H9 (cell line): ENCODE data around the gene GMPR. TPM values are rescaled to one million over a fixed set of nuclear protein-coding genes. Genes with fewer than 3 reads are reported as not detected.

Source experiments
- DNase-seq: peaks from one replicate; pipeline ENCODE4 v3.0.0-alpha.2; 2017
- H2AFZ ChIP-seq: one replicate; pipeline ENCODE4 v1.6.1; 2013; ENCODE audit warnings: mild to moderate bottlenecking, low read length, control low read depth, moderate library complexity
- H2AK5ac ChIP-seq: 2 replicates; pipeline ENCODE4 v1.6.1; 2013; ENCODE audit warnings: low read length, control low read depth, mixed read lengths; ENCODE audit not compliant: insufficient read length
- H2BK120ac ChIP-seq: one replicate; pipeline ENCODE4 v1.6.1; 2013; ENCODE audit warnings: low read depth, mild to moderate bottlenecking, low read length, control low read depth, inconsistent platforms; ENCODE audit not compliant: poor library complexity, severe bottlenecking
- H2BK12ac ChIP-seq: 2 replicates; pipeline ENCODE4 v1.6.1; 2013; ENCODE audit warnings: low read length, control low read depth, mixed read lengths, low read depth; ENCODE audit not compliant: insufficient read length
- H2BK15ac ChIP-seq: 2 replicates; pipeline ENCODE4 v1.6.1; 2013; ENCODE audit warnings: low read depth, low read length, control low read depth
- H2BK20ac ChIP-seq: one replicate; pipeline ENCODE4 v1.6.1; 2013; ENCODE audit warnings: low read depth, mild to moderate bottlenecking, low read length, control low read depth, inconsistent platforms; ENCODE audit not compliant: poor library complexity, severe bottlenecking
- H2BK5ac ChIP-seq: 2 replicates; pipeline ENCODE4 v1.6.1; 2013; ENCODE audit warnings: low read length, control low read depth, mixed read lengths; ENCODE audit not compliant: insufficient read length
- H3K14ac ChIP-seq: 2 replicates; pipeline ENCODE4 v1.6.1; 2013; ENCODE audit warnings: low read length, control low read depth; ENCODE audit not compliant: insufficient read depth
- H3K18ac ChIP-seq: 2 replicates; pipeline ENCODE4 v1.6.1; 2013; ENCODE audit warnings: low read depth, mild to moderate bottlenecking, mixed read lengths, low read length, control low read depth; ENCODE audit not compliant: insufficient read length
- H3K23ac ChIP-seq: 2 replicates; pipeline ENCODE4 v1.6.1; 2013; ENCODE audit warnings: low read length, control low read depth, mixed read lengths, low read depth; ENCODE audit not compliant: insufficient read length
- H3K23me2 ChIP-seq: 2 replicates; pipeline ENCODE4 v1.6.1; 2013; ENCODE audit warnings: low read depth, mild to moderate bottlenecking, mixed read lengths, low read length, control low read depth; ENCODE audit not compliant: insufficient read length, poor library complexity, severe bottlenecking
- H3K27ac ChIP-seq: 2 replicates; pipeline ENCODE4 v1.5.1; 2013; ENCODE audit warnings: low read length, control low read depth, mixed read lengths, low read depth; ENCODE audit not compliant: insufficient read length
- H3K27me3 ChIP-seq: 2 replicates; pipeline ENCODE4 v1.6.1; 2013; ENCODE audit warnings: low read length, control low read depth, inconsistent platforms; ENCODE audit not compliant: insufficient read depth
- H3K4ac ChIP-seq: 2 replicates; pipeline ENCODE4 v1.6.1; 2013; ENCODE audit warnings: low read depth, mild to moderate bottlenecking, control low read depth, inconsistent platforms, low read length, moderate library complexity
- H3K4me1 ChIP-seq: 2 replicates; pipeline ENCODE4 v1.6.1; 2013; ENCODE audit warnings: low read length, control low read depth, inconsistent platforms; ENCODE audit not compliant: insufficient read depth
- H3K4me2 ChIP-seq: 2 replicates; pipeline ENCODE4 v1.6.1; 2013; ENCODE audit warnings: low read length, control low read depth, mixed read lengths; ENCODE audit not compliant: insufficient read length, insufficient read depth
- H3K56ac ChIP-seq: 2 replicates; pipeline ENCODE4 v1.6.1; 2013; ENCODE audit warnings: low read depth, mild to moderate bottlenecking, mixed read lengths, low read length, control low read depth; ENCODE audit not compliant: insufficient read length
- H3K79me1 ChIP-seq: 2 replicates; pipeline ENCODE4 v1.6.1; 2013; ENCODE audit warnings: low read depth, mild to moderate bottlenecking, moderate library complexity, low read length, control low read depth, inconsistent platforms; ENCODE audit not compliant: insufficient read depth, poor library complexity, severe bottlenecking
- H3K79me2 ChIP-seq: 2 replicates; pipeline ENCODE4 v1.6.1; 2013; ENCODE audit warnings: low read length, control low read depth, inconsistent platforms; ENCODE audit not compliant: insufficient read depth
- H3K9ac ChIP-seq: 2 replicates; pipeline ENCODE4 v1.6.1; 2013; ENCODE audit warnings: low read length, control low read depth, mixed read lengths; ENCODE audit not compliant: insufficient read length; ENCODE audit errors: extremely low read depth
- H3K9me3 ChIP-seq: one replicate; pipeline ENCODE4 v1.6.1; 2013; ENCODE audit warnings: low read depth, low read length, inconsistent platforms; ENCODE audit not compliant: control insufficient read depth
- H3T11ph ChIP-seq: one replicate; pipeline ENCODE4 v1.6.1; 2013; ENCODE audit warnings: mild to moderate bottlenecking, low read length, control low read depth, inconsistent platforms
- H4K20me1 ChIP-seq: one replicate; pipeline ENCODE4 v1.6.1; 2013; ENCODE audit not compliant: control insufficient read depth, insufficient read length, insufficient read depth
- H4K5ac ChIP-seq: 2 replicates; pipeline ENCODE4 v1.6.1; 2013; ENCODE audit warnings: low read depth, mild to moderate bottlenecking, mixed read lengths, low read length, control low read depth; ENCODE audit not compliant: insufficient read length
- H4K8ac ChIP-seq: replicated peaks from 2 replicates; pipeline ENCODE4 v1.6.1; 2013; ENCODE audit warnings: low read length, control low read depth, mixed read lengths, low read depth; ENCODE audit not compliant: insufficient read length
- H4K91ac ChIP-seq: 2 replicates; pipeline ENCODE4 v1.6.1; 2013; ENCODE audit warnings: low read depth, mild to moderate bottlenecking, moderate library complexity, mixed read lengths, low read length, control low read depth; ENCODE audit not compliant: insufficient read length
- H3K27ac Mint-ChIP-seq, 3 experiments: 2 replicates in 2 of 3; 3 replicates in 1 of 3; pipeline ENCODE4 v1.8.0; 2020 to 2021; ENCODE audit warnings: mixed read lengths in 3 of 3, mild to moderate bottlenecking in 1 of 3, moderate library complexity in 1 of 3
- H3K27me3 Mint-ChIP-seq: 2 replicates; pipeline ENCODE4 v1.8.0; 2021; ENCODE audit warnings: low read depth, mild to moderate bottlenecking, moderate library complexity, mixed read lengths
- H3K36me3 Mint-ChIP-seq, 3 experiments: 2 replicates in 2 of 3; 3 replicates in 1 of 3; pipeline ENCODE4 v1.8.0; 2020 to 2021; ENCODE audit warnings: low read depth in 3 of 3, mixed read lengths in 3 of 3; ENCODE audit not compliant: insufficient read depth in 1 of 3
- H3K4me1 Mint-ChIP-seq, 2 experiments: 2 replicates each; pipeline ENCODE4 v1.8.0; 2020; ENCODE audit warnings: mixed read lengths in 2 of 2
- H3K4me3 Mint-ChIP-seq, 2 experiments: 2 replicates in 1 of 2; 3 replicates in 1 of 2; pipeline ENCODE4 v1.8.0; 2020 to 2021; ENCODE audit warnings: mild to moderate bottlenecking in 2 of 2, mixed read lengths in 2 of 2, moderate library complexity in 1 of 2
- H3K9me3 Mint-ChIP-seq, 2 experiments: 2 replicates in 1 of 2; 3 replicates in 1 of 2; pipeline ENCODE4 v1.8.0; 2020; ENCODE audit warnings: mild to moderate bottlenecking in 2 of 2, mixed read lengths in 2 of 2, moderate library complexity in 1 of 2
- WGBS: extraction: QIAGEN DNeasy Blood & Tissue Kit; methylation state at CpG from one replicate; pipeline ENCODE4 v1.1.7; 2013; ENCODE audit warnings: missing lambda C conversion rate, low lambda C conversion rate, mixed read lengths; ENCODE audit not compliant: insufficient read length; ENCODE audit errors: extremely low coverage; 5-methylcytosine and 5-hydroxymethylcytosine counted together
- total RNA-seq: library from RNA; stranded (reverse); gene quantifications from 2 replicates; pipeline ENCODE4 v1.2.1, GENCODE V29; 2021
- TF ChIP-seq, protein P1 (sequence below): fragments of 200-600 bp; sonication (generic); conservative IDR thresholded peaks from 3 replicates; pipeline ENCODE4 v1.8.0; 2021; ENCODE audit warnings: antibody characterized with exemption, mild to moderate bottlenecking

GMPR gene
- total RNA-seq, 1 experiment from 2014 or later = 0.70 TPM

DNA sequence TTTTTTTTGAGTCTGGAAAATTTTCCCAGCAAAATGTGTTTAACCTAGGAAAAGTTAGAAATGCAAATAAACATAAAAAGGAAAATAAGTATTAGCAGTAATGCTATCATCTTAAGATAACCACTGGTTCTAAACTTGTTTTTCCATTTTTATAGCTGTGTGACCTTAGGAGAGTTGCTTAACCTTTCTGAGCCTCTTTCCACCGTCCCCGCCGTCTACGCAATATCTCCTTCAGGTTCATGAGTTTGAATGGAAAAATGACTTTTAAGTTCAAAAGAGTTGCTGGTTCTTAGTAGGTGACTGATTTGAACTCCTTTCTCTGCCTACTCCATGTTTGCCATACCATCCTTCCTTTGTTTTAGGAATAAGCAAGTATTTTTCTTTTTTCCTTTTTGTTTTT lies 44.0 kb downstream of the GMPR start:
- Histone ChIP-seq H3K4ac (no peak overlapping the region), H4K91ac (no peak overlapping the region), H4K20me1 (no peaks in the 10 kb centered on the region), H2BK15ac (no peak overlapping the region), H3T11ph (no peak overlapping the region), H3K56ac (no peak overlapping the region), H3K23me2 (no peaks in the 10 kb centered on the region), H3K27me3 (no peaks in the 10 kb centered on the region), H2AK5ac (no peak overlapping the region), H3K79me1 (no peaks in the 10 kb centered on the region), H3K14ac (no peak overlapping the region), H3K23ac (no peak overlapping the region), H2BK12ac (no peak overlapping the region), H3K18ac (no peak overlapping the region), H2BK5ac (no peak overlapping the region), H3K4me1 (no peaks in the 10 kb centered on the region), H4K8ac (no peak overlapping the region), H3K79me2 (no peaks in the 10 kb centered on the region), H4K5ac (no peak overlapping the region), H3K27ac (no peak overlapping the region), H2AFZ (no peak overlapping the region), H3K4me2 (no peak overlapping the region), H3K9ac (no peak overlapping the region), H3K9me3 (no peaks in the 10 kb centered on the region), H2BK120ac (no peak overlapping the region), H2BK20ac (no peak overlapping the region)
- Mint-ChIP-seq H3K27ac (no peak overlapping the region), H3K27me3 (no peaks in the 10 kb centered on the region; the same call in 1 of the 2 replicates), H3K4me3 (no peak overlapping the region), H3K9me3 (no peaks in the 10 kb centered on the region; a peak in 1 of 5 replicates), H3K36me3 (no peaks in the 10 kb centered on the region), H3K4me1 (peaks cover 7 to 21% of the 10 kb centered on the region in 2 experiments)
- no peak for DNase-seq
- TF ChIP-seq, protein P1, sequence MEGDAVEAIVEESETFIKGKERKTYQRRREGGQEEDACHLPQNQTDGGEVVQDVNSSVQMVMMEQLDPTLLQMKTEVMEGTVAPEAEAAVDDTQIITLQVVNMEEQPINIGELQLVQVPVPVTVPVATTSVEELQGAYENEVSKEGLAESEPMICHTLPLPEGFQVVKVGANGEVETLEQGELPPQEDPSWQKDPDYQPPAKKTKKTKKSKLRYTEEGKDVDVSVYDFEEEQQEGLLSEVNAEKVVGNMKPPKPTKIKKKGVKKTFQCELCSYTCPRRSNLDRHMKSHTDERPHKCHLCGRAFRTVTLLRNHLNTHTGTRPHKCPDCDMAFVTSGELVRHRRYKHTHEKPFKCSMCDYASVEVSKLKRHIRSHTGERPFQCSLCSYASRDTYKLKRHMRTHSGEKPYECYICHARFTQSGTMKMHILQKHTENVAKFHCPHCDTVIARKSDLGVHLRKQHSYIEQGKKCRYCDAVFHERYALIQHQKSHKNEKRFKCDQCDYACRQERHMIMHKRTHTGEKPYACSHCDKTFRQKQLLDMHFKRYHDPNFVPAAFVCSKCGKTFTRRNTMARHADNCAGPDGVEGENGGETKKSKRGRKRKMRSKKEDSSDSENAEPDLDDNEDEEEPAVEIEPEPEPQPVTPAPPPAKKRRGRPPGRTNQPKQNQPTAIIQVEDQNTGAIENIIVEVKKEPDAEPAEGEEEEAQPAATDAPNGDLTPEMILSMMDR = no peak
- no CpG with 5 or more reads among the region's 4 CpGs for WGBS
